GF-D8 (cell line): Measurements from ENCODE around the gene RETREG1.
"Not testable (repeated sequence)": the region's sequence is repeated elsewhere in the genome, so short reads cannot be mapped to it uniquely, and the experiment has no call there.

ENCODE experiments used
- DNase-seq: peaks from one replicate; lab custom pipeline; 2025; lab: John Stamatoyannopoulos, UW

Gene RETREG1

GRCh38 chr5:16551628-16552027, 65.2 kb downstream of the RETREG1 start:
- no peak for DNase-seq

DNA sequence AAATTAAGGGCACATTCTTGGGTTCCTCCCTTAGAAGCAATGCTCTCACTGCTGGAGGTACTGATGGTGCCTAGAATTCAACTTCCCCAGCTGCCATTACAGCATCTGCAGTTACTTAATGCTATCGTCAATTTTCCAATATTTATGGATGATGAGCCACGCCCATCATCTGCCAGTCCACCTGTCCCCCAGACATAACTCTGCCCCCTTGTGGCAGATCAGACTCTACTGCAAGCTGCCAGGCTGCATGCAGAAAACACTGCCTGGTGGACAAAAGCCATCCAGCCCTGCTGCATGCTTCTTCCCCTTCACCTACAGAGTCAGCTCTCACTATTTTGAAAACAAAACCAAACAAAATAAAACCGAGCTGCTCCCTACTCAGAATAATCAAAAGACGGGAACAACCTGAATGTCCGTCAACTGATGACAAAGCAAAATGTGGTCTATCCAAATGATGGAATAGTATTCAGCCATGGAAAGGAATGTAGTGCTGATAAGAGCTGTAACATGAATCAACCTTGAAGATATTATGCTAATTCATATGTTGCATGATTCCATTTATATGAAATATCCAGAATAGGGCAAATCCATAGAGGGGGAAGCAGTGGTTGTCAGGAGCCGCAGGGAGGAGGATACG, 66.4 kb downstream of the RETREG1 start:
- peak; percentile 2 for DNase-seq

- DNase-seq: no peak
These were observed 67.1 kb downstream of the RETREG1 start for GRCh38 chr5:16549491-16550206.

- DNase-seq: no peak
These were observed 68.0 kb downstream of the RETREG1 start for GRCh38 chr5:16548812-16549211.

DNA sequence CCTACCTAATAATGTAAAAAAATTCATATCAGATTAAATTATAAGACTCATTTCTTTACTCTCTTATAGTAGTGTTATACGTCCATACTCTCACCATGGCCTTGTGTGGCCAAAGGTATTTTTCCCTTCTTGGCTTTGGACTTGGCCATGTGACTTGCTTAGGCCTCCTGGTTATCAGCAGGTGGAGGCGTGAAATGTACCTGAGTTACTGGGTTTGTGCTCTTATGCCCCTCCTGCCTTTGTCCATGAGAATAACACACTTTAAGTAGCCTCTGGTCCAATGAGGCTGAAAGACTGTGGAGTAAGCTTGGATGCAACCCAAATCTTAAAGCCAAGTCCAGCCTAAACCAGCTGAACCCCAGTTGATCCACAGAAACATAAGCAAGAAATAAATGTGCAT, 68.7 kb downstream of the RETREG1 start:
- DNase-seq: no peak

- DNase-seq: no peak
These were observed 69.5 kb downstream of the RETREG1 start for GRCh38 chr5:16547200-16547842.

GRCh38 chr5:16546732-16547131, 70.1 kb downstream of the RETREG1 start:
- no peak for DNase-seq

DNA sequence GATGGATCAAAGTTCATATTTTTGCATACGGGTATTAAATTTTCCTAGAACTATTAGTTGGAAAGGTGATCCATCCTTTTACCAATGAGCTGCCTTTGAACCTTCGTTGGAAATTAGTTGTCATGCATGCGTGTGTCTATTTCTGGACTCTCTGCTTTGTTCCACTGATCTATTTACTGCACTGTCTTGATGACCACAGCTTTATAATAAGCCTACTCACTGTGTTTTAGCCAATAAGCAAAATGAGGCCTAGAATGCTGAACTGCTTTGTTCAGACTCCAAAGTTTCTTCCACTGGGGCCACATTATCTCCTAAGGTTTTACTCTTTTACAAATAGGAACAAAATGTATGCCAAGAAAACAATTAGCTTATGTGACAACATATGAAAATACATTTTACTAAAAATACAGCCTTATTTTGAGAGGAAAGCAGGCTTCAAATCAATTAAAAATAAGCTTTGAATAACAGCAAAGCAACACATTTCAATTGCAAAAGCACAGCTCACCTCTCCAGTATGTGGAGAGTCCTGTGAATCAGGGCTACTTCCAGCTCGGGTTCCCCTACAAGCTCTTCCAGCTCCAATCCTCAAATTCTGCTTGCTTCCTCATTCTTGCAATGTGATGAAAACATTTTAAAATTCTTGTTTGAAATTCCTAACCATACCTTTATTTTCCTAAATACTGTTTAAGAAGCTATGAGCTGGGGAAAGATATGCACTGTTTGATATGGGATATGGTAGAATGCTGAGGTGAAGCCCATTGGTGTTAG, 72.0 kb downstream of the RETREG1 start:
- DNase-seq: no peak

- DNase-seq: not testable (repeated sequence)
These were observed 73.6 kb downstream of the RETREG1 start for GRCh38 chr5:16543206-16543605.

DNA sequence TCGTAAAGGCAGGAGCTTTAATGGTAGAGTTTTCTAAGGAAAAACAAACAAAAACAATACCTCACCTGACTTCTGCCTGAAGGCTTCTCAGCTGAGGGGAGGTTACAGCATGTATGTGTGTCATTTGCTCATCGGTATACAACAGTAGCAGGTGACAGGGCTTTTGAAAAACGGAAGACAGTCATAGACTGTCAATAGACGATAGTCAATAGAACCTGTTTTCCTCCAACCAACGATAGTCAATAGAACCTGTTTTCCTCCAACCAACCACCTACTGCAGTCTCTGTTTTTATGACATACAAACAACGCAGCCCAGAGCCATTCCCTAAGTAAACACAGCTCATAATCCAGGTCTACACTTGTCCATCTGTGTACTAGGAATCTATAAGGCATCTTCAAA, 74.6 kb downstream of the RETREG1 start:
- no peak for DNase-seq

DNA sequence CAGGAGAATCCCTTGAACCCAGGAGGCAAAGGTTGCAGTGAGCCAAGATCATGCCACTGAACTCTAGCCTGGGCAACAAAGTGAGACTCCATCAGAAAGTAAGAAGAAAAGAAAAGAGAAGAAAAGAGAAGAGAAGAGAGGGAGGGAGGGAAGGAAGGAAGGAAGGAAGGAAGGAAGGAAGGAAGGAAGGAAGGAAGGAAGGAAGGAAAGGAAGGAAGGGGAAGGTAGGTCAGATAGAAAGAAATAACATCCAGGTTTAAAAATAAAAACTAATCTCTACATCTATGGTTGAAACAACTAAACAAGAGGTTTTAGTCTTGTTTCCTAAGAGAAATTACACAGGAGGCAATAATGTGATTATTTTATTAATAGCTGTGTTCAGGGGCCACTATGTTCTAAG, 75.2 kb downstream of the RETREG1 start:
- DNase-seq: not testable (repeated sequence)

DNA sequence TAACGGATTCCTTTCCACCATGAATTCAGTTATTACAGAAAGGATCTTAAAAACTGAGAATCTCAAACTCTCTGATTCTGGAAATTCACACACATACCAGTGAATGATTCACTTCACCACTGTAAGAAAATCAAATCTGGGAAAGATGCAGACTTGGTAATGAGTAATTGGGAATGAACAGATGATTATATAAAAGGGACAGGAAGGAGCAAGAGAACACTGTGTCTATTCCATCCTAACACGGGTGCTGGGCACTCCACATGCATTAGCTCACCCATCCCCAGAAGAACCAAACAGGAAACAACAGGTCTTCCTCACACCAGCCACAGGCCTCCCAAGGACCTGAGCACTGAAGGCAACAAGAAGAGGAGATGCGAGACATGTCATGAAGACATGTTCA, 76.4 kb downstream of the RETREG1 start:
- DNase-seq: no peak

GRCh38 chr5:16539169-16539666, 77.6 kb downstream of the RETREG1 start:
- DNase-seq: no peak

GRCh38 chr5:16538006-16538405, 78.8 kb downstream of the RETREG1 start:
- DNase-seq: no peak

DNA sequence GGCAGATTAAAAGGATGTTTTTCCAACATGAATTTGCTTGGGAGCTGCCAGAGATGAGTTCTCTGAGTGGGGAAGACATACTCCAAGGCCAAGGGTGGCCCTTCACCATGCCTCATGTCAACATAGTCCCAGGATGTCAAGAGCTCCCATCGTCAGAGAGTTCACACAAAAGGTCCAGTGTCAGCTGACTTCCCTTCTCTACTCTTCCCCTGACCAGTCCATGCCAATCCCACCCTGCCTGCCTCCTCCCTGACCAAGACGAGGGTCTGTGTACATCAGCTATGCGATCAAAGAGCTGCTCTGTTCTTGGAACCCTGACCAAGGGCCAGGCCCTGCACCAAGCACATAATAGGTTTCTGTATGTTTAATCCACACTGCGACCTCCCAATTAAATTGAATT, 80.0 kb downstream of the RETREG1 start:
- no peak for DNase-seq

DNA sequence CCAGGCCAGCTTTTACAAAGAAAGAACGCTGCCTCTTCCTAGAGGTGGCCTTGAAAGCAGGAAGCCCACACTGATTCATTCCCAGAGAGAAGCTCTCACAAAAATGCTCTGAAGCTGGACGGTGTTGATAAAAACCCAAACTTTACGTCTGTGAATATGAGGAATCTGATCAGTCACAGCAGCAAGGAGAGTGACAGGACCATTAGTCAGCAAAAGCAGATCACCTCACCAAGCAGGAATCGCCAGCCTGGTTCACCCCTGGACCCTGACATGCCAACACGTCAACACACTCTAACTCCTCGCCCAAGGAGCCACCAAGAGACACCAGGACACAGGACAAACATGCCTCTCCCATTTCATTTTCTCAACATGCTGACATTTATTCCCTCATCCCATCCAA, 80.6 kb downstream of the RETREG1 start:
- no peak for DNase-seq

- no peak for DNase-seq
These were observed 82.5 kb downstream of the RETREG1 start for GRCh38 chr5:16534280-16534679.

DNA sequence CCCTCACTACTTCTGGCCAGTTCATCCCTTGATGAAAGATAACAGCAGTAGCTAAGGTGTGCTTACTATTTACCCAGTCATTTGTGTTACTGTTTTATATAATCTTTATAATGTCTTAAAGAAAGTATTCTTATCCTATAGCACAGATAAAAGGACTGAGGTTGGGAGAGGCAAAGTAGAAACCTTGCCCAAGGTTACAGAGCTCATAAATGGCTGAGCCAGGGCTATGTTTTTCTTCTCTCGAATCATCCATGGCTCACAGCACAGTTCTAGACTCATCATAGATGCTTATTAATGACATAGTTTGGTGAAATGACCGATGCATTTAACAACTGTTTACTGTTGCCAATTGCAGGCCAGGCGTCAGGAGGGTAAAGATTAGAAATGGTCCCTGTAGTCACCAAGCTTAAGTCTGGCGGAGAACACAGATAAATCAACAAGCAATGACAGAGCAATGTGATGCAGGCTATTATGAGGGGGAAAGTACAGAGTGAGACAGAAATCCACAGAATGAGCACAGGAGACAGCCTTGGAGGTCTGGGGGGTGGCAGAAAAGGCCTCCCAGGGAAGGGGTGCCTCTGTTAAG, 85.6 kb downstream of the RETREG1 start:
- DNase-seq: no peak

DNA sequence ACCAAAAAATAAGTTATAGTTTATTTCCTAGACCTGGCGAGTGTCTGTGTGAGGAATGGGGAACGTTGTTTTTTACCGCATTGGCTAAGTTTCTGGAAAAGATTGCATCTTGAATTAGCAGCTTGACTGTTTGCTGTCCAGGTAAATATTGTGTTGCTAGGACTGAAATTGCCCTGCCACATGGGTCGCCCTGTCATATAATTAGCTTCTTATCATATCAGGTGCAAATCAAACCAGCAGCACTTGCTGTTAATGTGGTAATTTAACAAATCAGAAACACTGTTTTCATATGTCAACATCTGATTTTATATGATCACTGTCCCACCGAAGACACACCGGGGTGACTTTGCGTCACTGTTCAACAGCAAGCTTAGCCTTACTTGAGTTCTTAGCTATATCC, 87.5 kb downstream of the RETREG1 start:
- no peak for DNase-seq

DNA sequence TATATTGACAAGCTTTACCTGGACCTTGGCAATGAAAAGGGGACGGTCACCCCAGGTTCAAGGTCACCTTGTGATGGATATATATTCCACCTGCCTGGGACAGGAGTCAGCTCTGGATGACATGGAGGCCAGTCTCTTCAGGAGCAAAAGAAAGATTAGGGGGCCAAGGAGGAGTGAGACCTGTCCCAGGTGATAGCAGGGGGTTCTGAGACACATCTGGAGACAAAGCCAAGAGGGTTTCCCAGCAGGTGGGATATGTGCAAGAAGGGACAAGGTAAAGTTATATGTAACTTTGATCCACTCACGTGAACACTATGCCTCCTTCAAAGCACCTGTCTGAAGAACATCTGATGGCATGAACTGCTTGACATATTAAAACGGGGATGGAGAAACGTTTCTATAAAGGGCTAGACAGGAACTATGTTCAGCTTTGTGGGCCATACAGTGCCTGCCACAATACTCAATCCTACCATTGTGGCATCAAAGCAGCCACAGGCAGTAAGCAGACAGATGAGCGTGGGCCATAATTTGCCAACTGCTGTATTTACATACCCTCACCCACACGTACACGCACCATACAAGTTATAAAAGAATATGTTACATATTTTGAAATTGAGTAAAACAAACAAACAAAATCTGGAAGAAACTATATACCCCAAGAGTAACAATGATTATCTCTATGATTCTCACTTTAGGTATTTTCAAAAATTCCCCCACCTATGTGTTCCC, 88.3 kb downstream of the RETREG1 start:
- DNase-seq: no peak

DNA sequence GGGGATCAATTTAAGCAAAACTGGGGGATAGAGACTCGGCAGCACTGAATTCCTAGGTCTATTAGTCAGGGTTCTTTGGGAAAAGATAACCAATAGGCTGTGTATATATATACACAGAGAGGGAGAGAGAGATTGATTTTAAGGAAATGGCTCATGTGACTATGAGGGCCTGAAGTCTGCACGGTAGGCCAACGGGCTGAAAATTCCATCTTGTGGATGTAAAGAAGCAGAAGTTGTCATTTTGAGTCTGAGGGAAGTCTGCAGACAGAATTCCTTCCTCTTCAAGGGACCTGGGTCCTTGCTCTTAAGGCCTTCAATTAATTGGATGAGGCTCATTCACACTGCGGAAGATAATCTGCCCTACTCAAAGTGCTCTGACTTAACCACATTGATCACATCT, 91.1 kb downstream of the RETREG1 start:
- no peak for DNase-seq
